ENCODE measurements around the gene KIF5C. TPM values are rescaled to one million over a fixed set of nuclear protein-coding genes. Genes with fewer than 3 reads are reported as not detected.
A peak's percentile ranks its signal among the peaks of the same experiment; 100 is the strongest.

The KIF5C gene
- total RNA-seq, 1 donor from 2014 or later, result 24.3 TPM

- Mint-ChIP-seq H3K4me1 (ENCODE audit: low read depth, unreplicated experiment) (peaks cover 27% of the 10 kb centered on the region), H3K9me3 (ENCODE audit: unreplicated experiment) (peaks cover 2% of the 10 kb centered on the region), H3K36me3 (ENCODE audit: low read depth, unreplicated experiment) (no peaks in the 10 kb centered on the region), H3K27ac (ENCODE audit: unreplicated experiment) (peak overlapping the region; percentile 84), H3K27me3 (ENCODE audit: low read depth, unreplicated experiment) (peaks cover 2% of the 10 kb centered on the region), H3K4me3 (ENCODE audit: unreplicated experiment) (peak overlapping the region; percentile 13)
- Histone ChIP-seq H3K4me1 (ENCODE audit: insufficient read depth, low read length) (peaks cover 17% of the 10 kb centered on the region), H3K4me2 (ENCODE audit: low read length) (peak overlapping the region; percentile 47), H3K27ac (ENCODE audit: low read depth, low read length) (peak overlapping the region; percentile 64), H4K20me1 (ENCODE audit: insufficient read depth, low read length) (no peaks in the 10 kb centered on the region), H3K4me3 (ENCODE audit: insufficient read depth, low read depth, low read length) (no peak overlapping the region), H3K9me3 (ENCODE audit: insufficient read depth, low read depth, low read length) (no peaks in the 10 kb centered on the region), H3K36me3 (ENCODE audit: insufficient read depth, low read length) (no peaks in the 10 kb centered on the region), H3K9ac (ENCODE audit: low read length) (no peak overlapping the region), H3K79me2 (ENCODE audit: insufficient read depth, low read length) (no peaks in the 10 kb centered on the region), H3K27me3 (ENCODE audit: insufficient read depth, low read length) (no peaks in the 10 kb centered on the region), H2AFZ (ENCODE audit: low read depth, low read length) (no peak overlapping the region)
- TF ChIP-seq, protein P1, sequence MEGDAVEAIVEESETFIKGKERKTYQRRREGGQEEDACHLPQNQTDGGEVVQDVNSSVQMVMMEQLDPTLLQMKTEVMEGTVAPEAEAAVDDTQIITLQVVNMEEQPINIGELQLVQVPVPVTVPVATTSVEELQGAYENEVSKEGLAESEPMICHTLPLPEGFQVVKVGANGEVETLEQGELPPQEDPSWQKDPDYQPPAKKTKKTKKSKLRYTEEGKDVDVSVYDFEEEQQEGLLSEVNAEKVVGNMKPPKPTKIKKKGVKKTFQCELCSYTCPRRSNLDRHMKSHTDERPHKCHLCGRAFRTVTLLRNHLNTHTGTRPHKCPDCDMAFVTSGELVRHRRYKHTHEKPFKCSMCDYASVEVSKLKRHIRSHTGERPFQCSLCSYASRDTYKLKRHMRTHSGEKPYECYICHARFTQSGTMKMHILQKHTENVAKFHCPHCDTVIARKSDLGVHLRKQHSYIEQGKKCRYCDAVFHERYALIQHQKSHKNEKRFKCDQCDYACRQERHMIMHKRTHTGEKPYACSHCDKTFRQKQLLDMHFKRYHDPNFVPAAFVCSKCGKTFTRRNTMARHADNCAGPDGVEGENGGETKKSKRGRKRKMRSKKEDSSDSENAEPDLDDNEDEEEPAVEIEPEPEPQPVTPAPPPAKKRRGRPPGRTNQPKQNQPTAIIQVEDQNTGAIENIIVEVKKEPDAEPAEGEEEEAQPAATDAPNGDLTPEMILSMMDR (IDR thresholded peaks at IDR 0.05; ENCODE audit: insufficient read depth, low read depth, low read length), result no peak
- no peak for TF ChIP-seq EZH2 (IDR thresholded peaks at IDR 0.05; ENCODE audit: insufficient read depth, low read length)
- FAIRE-seq (peak; percentile 95), DNase-seq (ENCODE audit: low read depth) (peak; percentile 90)
These were observed 194.2 kb downstream of the KIF5C start for GRCh38 chr2:149068996-149069888.

DNA sequence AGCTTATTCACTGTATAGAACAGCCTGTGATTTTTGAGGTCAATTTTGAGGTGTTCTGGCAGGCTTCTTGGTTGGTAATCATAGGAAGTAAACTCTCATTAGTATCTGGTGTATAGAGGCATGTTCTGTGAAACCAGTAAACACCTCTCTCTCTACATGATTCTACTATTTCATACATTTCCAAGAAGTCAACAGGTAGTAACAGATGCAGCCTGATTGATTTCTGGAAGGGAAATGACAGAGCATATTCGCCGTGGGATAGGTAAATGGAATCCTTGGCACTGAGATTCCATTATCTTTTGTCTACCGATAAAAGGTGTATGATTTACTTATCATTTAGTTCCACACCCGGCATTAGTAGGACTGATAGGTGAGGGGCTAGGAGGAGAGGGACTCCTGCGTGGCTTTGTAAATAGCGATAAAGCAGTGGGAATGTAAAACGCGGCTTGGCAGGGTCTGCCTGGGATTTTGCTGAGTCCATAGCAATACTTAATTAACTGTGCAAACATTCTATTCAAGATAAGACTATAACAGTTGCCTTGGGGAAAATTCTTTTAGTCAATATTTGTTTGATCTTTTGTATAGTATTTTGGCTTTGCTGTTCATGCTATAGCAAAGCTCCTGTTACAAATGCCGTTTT is 195.8 kb downstream of the KIF5C start:
- Histone ChIP-seq H3K4me1 (ENCODE audit: insufficient read depth, low read length) (peaks cover 17% of the 10 kb centered on the region), H3K9me3 (ENCODE audit: insufficient read depth, low read depth, low read length) (no peaks in the 10 kb centered on the region), H2AFZ (ENCODE audit: low read depth, low read length) (no peak overlapping the region), H3K36me3 (ENCODE audit: insufficient read depth, low read length) (no peaks in the 10 kb centered on the region), H3K4me3 (ENCODE audit: insufficient read depth, low read depth, low read length) (no peak overlapping the region), H3K9ac (ENCODE audit: low read length) (no peak overlapping the region), H3K27ac (ENCODE audit: low read depth, low read length) (no peak overlapping the region), H3K27me3 (ENCODE audit: insufficient read depth, low read length) (no peaks in the 10 kb centered on the region), H3K4me2 (ENCODE audit: low read length) (no peak overlapping the region), H3K79me2 (ENCODE audit: insufficient read depth, low read length) (no peaks in the 10 kb centered on the region), H4K20me1 (ENCODE audit: insufficient read depth, low read length) (no peaks in the 10 kb centered on the region)
- FAIRE-seq (no peak), DNase-seq (ENCODE audit: low read depth) (no peak)
- no peaks in the 10 kb centered on the region for H3K36me3 Mint-ChIP-seq (ENCODE audit: low read depth, unreplicated experiment)
- peaks cover 2% of the 10 kb centered on the region for H3K9me3 Mint-ChIP-seq (ENCODE audit: unreplicated experiment)
- peaks cover 2% of the 10 kb centered on the region for H3K27me3 Mint-ChIP-seq (ENCODE audit: low read depth, unreplicated experiment)
- H3K27ac Mint-ChIP-seq (ENCODE audit: unreplicated experiment), result no peak overlapping the region
- no peak overlapping the region for H3K4me3 Mint-ChIP-seq (ENCODE audit: unreplicated experiment)
- peaks cover 17% of the 10 kb centered on the region for H3K4me1 Mint-ChIP-seq (ENCODE audit: low read depth, unreplicated experiment)
- TF ChIP-seq, protein P1 (IDR thresholded peaks at IDR 0.05; ENCODE audit: insufficient read depth, low read depth, low read length), result no peak
- no peak for TF ChIP-seq EZH2 (IDR thresholded peaks at IDR 0.05; ENCODE audit: insufficient read depth, low read length)

Data from astrocyte (in vitro differentiated cells and primary cell).